ENCODE measurements around the gene CYP3A4.
"Not testable (repeated sequence)": the region's sequence is repeated elsewhere in the genome, so short reads cannot be mapped to it uniquely, and the experiment has no call there.

Gene CYP3A4

GRCh38 chr7:99748846-99749579 lies 35.0 kb downstream of the CYP3A4 start:
- H3K27ac ChIP-seq (ENCODE audit: low read depth, low read length) = no peak overlapping the region

GRCh38 chr7:99746915-99747314 lies 37.1 kb downstream of the CYP3A4 start:
- H3K36me3 ChIP-seq (ENCODE audit: control insufficient read depth, insufficient read depth, low read length); H3K27me3 ChIP-seq (ENCODE audit: control insufficient read depth, insufficient read depth, low read length); H3K27ac ChIP-seq (ENCODE audit: low read depth, low read length); H3K9me3 ChIP-seq (ENCODE audit: control insufficient read depth, insufficient read depth, low read length); H3K4me3 ChIP-seq (ENCODE audit: low read depth, low read length); H3K4me1 ChIP-seq (ENCODE audit: control insufficient read depth, insufficient read depth, low read length); H3K9ac ChIP-seq (ENCODE audit: low read depth, low read length): not testable (repeated sequence)

More at GRCh38 chr7:99748846-99749579, 35.0 kb downstream of the CYP3A4 start:
- H3K9me3 ChIP-seq (ENCODE audit: control insufficient read depth, insufficient read depth, low read length) = no peaks in the 10 kb centered on the region
- H3K4me1 ChIP-seq (ENCODE audit: control insufficient read depth, insufficient read depth, low read length) = no peaks in the 10 kb centered on the region
- H3K9ac ChIP-seq (ENCODE audit: low read depth, low read length) = no peak overlapping the region
- no peak overlapping the region for H3K4me3 ChIP-seq (ENCODE audit: low read depth, low read length)
- no peaks in the 10 kb centered on the region for H3K27me3 ChIP-seq (ENCODE audit: control insufficient read depth, insufficient read depth, low read length)
- H3K36me3 ChIP-seq (ENCODE audit: control insufficient read depth, insufficient read depth, low read length) = no peaks in the 10 kb centered on the region

- not testable (repeated sequence) for H3K4me1 ChIP-seq (ENCODE audit: control insufficient read depth, insufficient read depth, low read length)
Observed at GRCh38 chr7:99745395-99745794, 38.6 kb downstream of the CYP3A4 start.

GRCh38 chr7:99742737-99743394 lies 41.1 kb downstream of the CYP3A4 start:
- Histone ChIP-seq H3K27ac (ENCODE audit: low read depth, low read length) (no peak overlapping the region), H3K27me3 (ENCODE audit: control insufficient read depth, insufficient read depth, low read length) (no peaks in the 10 kb centered on the region), H3K4me1 (ENCODE audit: control insufficient read depth, insufficient read depth, low read length) (peaks cover 4% of the 10 kb centered on the region; the same call in 1 of the 2 replicates)

More at GRCh38 chr7:99745395-99745794, 38.6 kb downstream of the CYP3A4 start:
- not testable (repeated sequence) for H3K9me3 ChIP-seq (ENCODE audit: control insufficient read depth, insufficient read depth, low read length); H3K4me3 ChIP-seq (ENCODE audit: low read depth, low read length); H3K27me3 ChIP-seq (ENCODE audit: control insufficient read depth, insufficient read depth, low read length); H3K27ac ChIP-seq (ENCODE audit: low read depth, low read length); H3K36me3 ChIP-seq (ENCODE audit: control insufficient read depth, insufficient read depth, low read length); H3K9ac ChIP-seq (ENCODE audit: low read depth, low read length)

GRCh38 chr7:99741441-99741795 lies 42.6 kb downstream of the CYP3A4 start:
- H3K4me3 ChIP-seq (ENCODE audit: low read depth, low read length) = no peak overlapping the region
- no peaks in the 10 kb centered on the region for H3K27me3 ChIP-seq (ENCODE audit: control insufficient read depth, insufficient read depth, low read length)
- H3K27ac ChIP-seq (ENCODE audit: low read depth, low read length) = no peak overlapping the region
- no peak overlapping the region for H3K9ac ChIP-seq (ENCODE audit: low read depth, low read length)
- peaks cover 4% of the 10 kb centered on the region; the same call in 1 of the 2 replicates for H3K4me1 ChIP-seq (ENCODE audit: control insufficient read depth, insufficient read depth, low read length)
- no peaks in the 10 kb centered on the region for H3K36me3 ChIP-seq (ENCODE audit: control insufficient read depth, insufficient read depth, low read length)
- H3K9me3 ChIP-seq (ENCODE audit: control insufficient read depth, insufficient read depth, low read length) = no peaks in the 10 kb centered on the region

More at GRCh38 chr7:99742737-99743394, 41.1 kb downstream of the CYP3A4 start:
- no peak overlapping the region for H3K4me3 ChIP-seq (ENCODE audit: low read depth, low read length)
- H3K9ac ChIP-seq (ENCODE audit: low read depth, low read length) = no peak overlapping the region
- no peaks in the 10 kb centered on the region for H3K9me3 ChIP-seq (ENCODE audit: control insufficient read depth, insufficient read depth, low read length)
- no peaks in the 10 kb centered on the region for H3K36me3 ChIP-seq (ENCODE audit: control insufficient read depth, insufficient read depth, low read length)

GRCh38 chr7:99740573-99741440 lies 43.2 kb downstream of the CYP3A4 start:
- no peaks in the 10 kb centered on the region for H3K36me3 ChIP-seq (ENCODE audit: control insufficient read depth, insufficient read depth, low read length)
- H3K4me1 ChIP-seq (ENCODE audit: control insufficient read depth, insufficient read depth, low read length) = peaks cover 4% of the 10 kb centered on the region; the same call in 1 of the 2 replicates
- no peaks in the 10 kb centered on the region for H3K9me3 ChIP-seq (ENCODE audit: control insufficient read depth, insufficient read depth, low read length)
- no peak overlapping the region for H3K9ac ChIP-seq (ENCODE audit: low read depth, low read length)
- H3K27me3 ChIP-seq (ENCODE audit: control insufficient read depth, insufficient read depth, low read length) = no peaks in the 10 kb centered on the region
- H3K4me3 ChIP-seq (ENCODE audit: low read depth, low read length) = no peak overlapping the region
- no peak overlapping the region for H3K27ac ChIP-seq (ENCODE audit: low read depth, low read length)

- no peak overlapping the region for H3K27ac ChIP-seq (ENCODE audit: low read depth, low read length)
- H3K9me3 ChIP-seq (ENCODE audit: control insufficient read depth, insufficient read depth, low read length) = no peaks in the 10 kb centered on the region
Observed at GRCh38 chr7:99739699-99740572, 44.0 kb downstream of the CYP3A4 start.

GRCh38 chr7:99737726-99738125 lies 46.3 kb downstream of the CYP3A4 start:
- no peaks in the 10 kb centered on the region for H3K36me3 ChIP-seq (ENCODE audit: control insufficient read depth, insufficient read depth, low read length)
- H3K27me3 ChIP-seq (ENCODE audit: control insufficient read depth, insufficient read depth, low read length) = no peaks in the 10 kb centered on the region
- no peaks in the 10 kb centered on the region for H3K9me3 ChIP-seq (ENCODE audit: control insufficient read depth, insufficient read depth, low read length)
- H3K4me1 ChIP-seq (ENCODE audit: control insufficient read depth, insufficient read depth, low read length) = peaks cover 4% of the 10 kb centered on the region; the same call in 1 of the 2 replicates
- no peak overlapping the region for H3K4me3 ChIP-seq (ENCODE audit: low read depth, low read length)
- no peak overlapping the region for H3K9ac ChIP-seq (ENCODE audit: low read depth, low read length)
- no peak overlapping the region for H3K27ac ChIP-seq (ENCODE audit: low read depth, low read length)

More at GRCh38 chr7:99739699-99740572, 44.0 kb downstream of the CYP3A4 start:
- Histone ChIP-seq H3K9ac (ENCODE audit: low read depth, low read length) (no peak overlapping the region), H3K4me1 (ENCODE audit: control insufficient read depth, insufficient read depth, low read length) (peaks cover 4% of the 10 kb centered on the region; the same call in 1 of the 2 replicates), H3K4me3 (ENCODE audit: low read depth, low read length) (no peak overlapping the region), H3K36me3 (ENCODE audit: control insufficient read depth, insufficient read depth, low read length) (no peaks in the 10 kb centered on the region), H3K27me3 (ENCODE audit: control insufficient read depth, insufficient read depth, low read length) (no peaks in the 10 kb centered on the region)

GRCh38 chr7:99736667-99737066 lies 47.3 kb downstream of the CYP3A4 start:
- not testable (repeated sequence) for H3K4me1 ChIP-seq (ENCODE audit: control insufficient read depth, insufficient read depth, low read length); H3K27me3 ChIP-seq (ENCODE audit: control insufficient read depth, insufficient read depth, low read length); H3K27ac ChIP-seq (ENCODE audit: low read depth, low read length); H3K4me3 ChIP-seq (ENCODE audit: low read depth, low read length); H3K36me3 ChIP-seq (ENCODE audit: control insufficient read depth, insufficient read depth, low read length); H3K9ac ChIP-seq (ENCODE audit: low read depth, low read length); H3K9me3 ChIP-seq (ENCODE audit: control insufficient read depth, insufficient read depth, low read length)

GRCh38 chr7:99734987-99735386 lies 49.0 kb downstream of the CYP3A4 start, which contains the start of gene CYP3A7:
Gene CYP3A7 (minus strand): TSS chr7:99735196. CDS start chr7:99735093, 103 bp downstream.
- Histone ChIP-seq H3K27me3 (ENCODE audit: control insufficient read depth, insufficient read depth, low read length) (no peaks in the 10 kb centered on the region), H3K9ac (ENCODE audit: low read depth, low read length) (no peak within 1 kb of the TSS), H3K4me3 (ENCODE audit: low read depth, low read length) (no peak within 1 kb of the TSS), H3K9me3 (ENCODE audit: control insufficient read depth, insufficient read depth, low read length) (no peaks in the 10 kb centered on the region), H3K27ac (ENCODE audit: low read depth, low read length) (no peak within 1 kb of the TSS), H3K4me1 (ENCODE audit: control insufficient read depth, insufficient read depth, low read length) (peaks cover 4% of the 10 kb centered on the region; the same call in 1 of the 2 replicates), H3K36me3 (ENCODE audit: control insufficient read depth, insufficient read depth, low read length) (no peaks in the 10 kb centered on the region)
